ENCODE measurements around the gene CTSH.

- TF ChIP-seq CTCF (conservative IDR thresholded peaks at IDR 0.05 in 1 of 2, IDR thresholded peaks at IDR 0.05 in 1 of 2; ENCODE audit: low read depth in 1 of 2, low read length in 2 of 2), result no peak
- no peak for TF ChIP-seq EZH2 (IDR thresholded peaks at IDR 0.05; ENCODE audit: low read length, missing control alignments)
These were observed 29.5 kb upstream of the CTSH start for GRCh38 chr15:78974272-78974918.
